RWPE1 (cell line): Measurements from ENCODE around the gene C1QTNF5.

Experiments
- CTCF ChIA-PET: fragments of 350-600 bp; sonication (Branson Sonifier 250); formaldehyde crosslinking; extraction: SDS; loops from one replicate; lab custom pipeline; 2021; lab: Yijun Ruan, JAX
- POLR2A ChIA-PET: fragments of 400-600 bp; formaldehyde crosslinking; extraction: SDS; loops from one replicate; lab custom pipeline; 2020; ENCODE audit warnings: antibody characterized with exemption; ENCODE audit not compliant: low non-redundant PET; lab: Yijun Ruan, JAX
- DNase-seq: peaks from one replicate; pipeline ENCODE4 v3.0.0; 2012; ENCODE audit warnings: low spot score
- H3K27ac ChIP-seq: fragments of 450-650 bp; 2 replicates; pipeline ENCODE4 v1.5.1; 2017
- TF ChIP-seq, protein P1 (sequence below): fragments of 450-650 bp; conservative IDR thresholded peaks from 2 replicates; pipeline ENCODE4 v1.5.1; 2017; ENCODE audit warnings: low read depth, mild to moderate bottlenecking

C1QTNF5 gene

GRCh38 chr11:119363851-119364590 is 23.3 kb upstream of the C1QTNF5 start:
- peak overlapping the region; percentile 100 for H3K27ac ChIP-seq
- CTCF ChIA-PET = interaction anchor here (0.6 to 1.6 kb wide), 7 partner anchors 8 to 203 kb away, joined by 3 to 12 read pairs (median 4); no protein-coding TSS in a partner anchor
- DNase-seq = peak; percentile 61
- TF ChIP-seq, protein P1, sequence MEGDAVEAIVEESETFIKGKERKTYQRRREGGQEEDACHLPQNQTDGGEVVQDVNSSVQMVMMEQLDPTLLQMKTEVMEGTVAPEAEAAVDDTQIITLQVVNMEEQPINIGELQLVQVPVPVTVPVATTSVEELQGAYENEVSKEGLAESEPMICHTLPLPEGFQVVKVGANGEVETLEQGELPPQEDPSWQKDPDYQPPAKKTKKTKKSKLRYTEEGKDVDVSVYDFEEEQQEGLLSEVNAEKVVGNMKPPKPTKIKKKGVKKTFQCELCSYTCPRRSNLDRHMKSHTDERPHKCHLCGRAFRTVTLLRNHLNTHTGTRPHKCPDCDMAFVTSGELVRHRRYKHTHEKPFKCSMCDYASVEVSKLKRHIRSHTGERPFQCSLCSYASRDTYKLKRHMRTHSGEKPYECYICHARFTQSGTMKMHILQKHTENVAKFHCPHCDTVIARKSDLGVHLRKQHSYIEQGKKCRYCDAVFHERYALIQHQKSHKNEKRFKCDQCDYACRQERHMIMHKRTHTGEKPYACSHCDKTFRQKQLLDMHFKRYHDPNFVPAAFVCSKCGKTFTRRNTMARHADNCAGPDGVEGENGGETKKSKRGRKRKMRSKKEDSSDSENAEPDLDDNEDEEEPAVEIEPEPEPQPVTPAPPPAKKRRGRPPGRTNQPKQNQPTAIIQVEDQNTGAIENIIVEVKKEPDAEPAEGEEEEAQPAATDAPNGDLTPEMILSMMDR = no peak
- POLR2A ChIA-PET = no interaction called here

DNA sequence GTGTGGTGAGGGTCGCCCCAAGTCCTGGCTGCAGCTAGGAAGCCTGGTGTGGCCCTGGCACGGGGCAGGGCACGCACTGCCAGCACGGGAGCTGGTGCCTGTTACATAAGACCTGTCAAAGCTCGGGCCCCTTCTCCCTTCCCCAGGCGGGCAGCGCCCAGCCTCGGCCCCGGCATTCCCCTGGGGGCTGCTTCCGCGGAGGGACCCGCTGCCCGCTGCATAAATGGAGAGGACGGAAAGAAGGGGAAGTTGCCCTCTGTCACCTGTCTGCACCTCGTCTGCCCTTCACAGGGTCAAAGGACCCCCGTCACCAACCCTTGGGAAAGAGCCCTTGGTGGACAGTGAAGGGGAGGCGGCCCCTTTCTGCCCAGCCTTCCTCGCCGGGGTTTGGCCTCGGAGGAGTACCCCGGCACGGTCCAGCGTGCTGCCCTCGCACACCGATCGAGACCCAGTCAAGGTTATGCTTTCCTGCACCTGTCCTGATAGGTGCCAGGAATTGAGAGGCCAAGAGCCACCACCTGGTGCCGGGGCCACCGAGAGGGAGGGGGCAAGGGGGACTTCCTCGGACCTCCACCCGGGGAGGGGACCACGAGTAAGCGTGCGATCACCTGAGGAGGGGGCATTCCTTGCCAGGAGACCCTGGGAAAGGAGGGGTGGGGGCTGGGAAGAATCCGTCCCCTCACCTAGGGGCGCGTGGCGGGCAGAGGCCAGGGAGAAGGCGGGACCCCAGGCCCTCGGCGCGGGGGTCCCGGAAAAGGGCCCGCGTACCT is 22.6 kb upstream of the C1QTNF5 start:
- H3K27ac ChIP-seq = peak overlapping the region; percentile 100
- POLR2A ChIA-PET = no interaction called here
- CTCF ChIA-PET = interaction anchor here (0.6 to 2.6 kb wide), 5 partner anchors 8 to 364 kb away, joined by 3 to 14 read pairs (median 8); partner anchors contain the start of gene USP2
- DNase-seq = no peak
- TF ChIP-seq, protein P1 = no peak

DNA sequence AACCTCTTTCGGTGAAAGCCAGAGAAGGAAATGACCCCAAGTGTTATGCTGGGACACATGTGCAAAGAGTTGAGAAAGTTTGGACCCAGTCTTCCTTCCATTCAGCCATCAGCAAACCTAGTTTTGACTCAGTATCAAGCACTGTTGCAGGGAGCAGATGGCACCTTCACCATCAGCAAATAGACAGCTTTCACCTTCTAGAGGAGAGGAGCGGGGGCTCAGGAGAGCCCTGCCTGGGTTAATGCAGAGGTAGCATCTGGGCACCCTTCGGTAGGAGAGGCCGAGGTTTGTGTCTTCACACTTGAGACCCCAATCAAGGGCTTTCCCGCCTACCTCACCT is 22.0 kb upstream of the C1QTNF5 start:
- TF ChIP-seq, protein P1 = no peak
- H3K27ac ChIP-seq = peak overlapping the region; percentile 100
- no peak for DNase-seq
- ChIA-PET CTCF (interaction anchor here (0.6 to 2.6 kb wide), 6 partner anchors 9 to 365 kb away, joined by 3 to 14 read pairs (median 9); partner anchors contain the start of genes C1QTNF5 and USP2), POLR2A (no interaction called here)

GRCh38 chr11:119361941-119362725 is 21.4 kb upstream of the C1QTNF5 start:
- H3K27ac ChIP-seq = peak overlapping the region; percentile 100
- no peak for DNase-seq
- POLR2A ChIA-PET = no interaction called here

GRCh38 chr11:119361056-119361787 is 20.5 kb upstream of the C1QTNF5 start:
- TF ChIP-seq, protein P1 = no peak
- POLR2A ChIA-PET = no interaction called here

More at GRCh38 chr11:119361941-119362725, 21.4 kb upstream of the C1QTNF5 start:
- CTCF ChIA-PET = interaction anchor here (0.7 to 2.6 kb wide), 7 partner anchors 8 to 346 kb away, joined by 3 to 14 read pairs (median 8); partner anchors contain the start of genes C1QTNF5 and USP2
- TF ChIP-seq, protein P1 = no peak

More at GRCh38 chr11:119361056-119361787, 20.5 kb upstream of the C1QTNF5 start:
- peak; percentile 89 for DNase-seq
- peak overlapping the region; percentile 100 for H3K27ac ChIP-seq
- CTCF ChIA-PET = interaction anchor here (0.6 to 2.6 kb wide), 7 partner anchors 10 to 345 kb away, joined by 3 to 14 read pairs (median 8); partner anchors contain the start of genes C1QTNF5 and USP2
